ENCODE results near the gene GABRG3. TPM values are rescaled to one million over a fixed set of nuclear protein-coding genes. Genes with fewer than 3 reads are reported as not detected.

The GABRG3 gene
- 2.1 TPM for polyA plus RNA-seq (ENCODE audit: insufficient read length)
- long read RNA-seq, donor 1, partial matches to known transcripts: 0 of 1 reads
- long read RNA-seq, donor 1, other reads (novel, unspliced or antisense): 0 of 1 reads
- long read RNA-seq, donor 2, partial matches to known transcripts: 0 of 1 reads
- long read RNA-seq, donor 2, other reads (novel, unspliced or antisense): 0 of 1 reads
- long read RNA-seq, donor 3: 0 reads
- long read RNA-seq, donor 4: 0 reads
- long read RNA-seq, donor 5: 0 reads
- long read RNA-seq, donor 6, partial matches to known transcripts: 0 of 1 reads
- long read RNA-seq, donor 6, other reads (novel, unspliced or antisense): 0 of 1 reads
- long read RNA-seq, donor 7, partial matches to known transcripts: 0 of 2 reads
- long read RNA-seq, donor 7, other reads (novel, unspliced or antisense): 0 of 2 reads
- long read RNA-seq, donor 8, partial matches to known transcripts: 0 of 1 reads
- long read RNA-seq, donor 8, other reads (novel, unspliced or antisense): 0 of 1 reads

- DNase-seq: peak; percentile 44
Measured at GRCh38 chr15:26970712-26971210, at the start of gene GABRG3. Gene GABRG3, plus strand, starts transcription at chr15:26971181.

GRCh38 chr15:26921433-26921832 is 49.5 kb upstream of the GABRG3 start:
- no peak for DNase-seq

GRCh38 chr15:26926081-26926480 is 44.9 kb upstream of the GABRG3 start:
- DNase-seq: no peak

- no peak for DNase-seq
Measured at GRCh38 chr15:26928051-26928450, 42.9 kb upstream of the GABRG3 start.

DNA sequence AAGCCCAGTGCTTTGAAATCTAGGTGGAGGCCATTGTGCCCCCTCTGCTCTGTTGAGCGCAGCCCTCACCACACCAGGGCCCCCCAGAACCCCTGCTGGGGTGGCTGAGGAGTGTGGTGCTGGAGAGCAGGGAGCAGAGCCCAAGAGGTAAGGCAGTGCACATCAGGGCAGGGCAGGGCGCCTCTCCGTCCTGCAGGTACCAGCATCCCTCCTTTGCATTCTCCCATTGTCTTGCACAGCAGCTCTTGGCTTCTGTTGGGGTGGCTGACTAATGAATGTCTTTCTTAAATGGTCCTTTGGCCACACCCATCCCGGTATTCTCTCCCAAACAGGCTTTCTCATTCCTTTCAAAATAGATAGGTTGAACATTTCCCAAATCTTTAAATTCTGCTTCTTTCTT is 41.4 kb upstream of the GABRG3 start:
- no peak for DNase-seq

GRCh38 chr15:26934848-26935247 is 36.1 kb upstream of the GABRG3 start:
- DNase-seq: no peak

GRCh38 chr15:26935322-26935721 is 35.7 kb upstream of the GABRG3 start:
- DNase-seq: no peak

DNA sequence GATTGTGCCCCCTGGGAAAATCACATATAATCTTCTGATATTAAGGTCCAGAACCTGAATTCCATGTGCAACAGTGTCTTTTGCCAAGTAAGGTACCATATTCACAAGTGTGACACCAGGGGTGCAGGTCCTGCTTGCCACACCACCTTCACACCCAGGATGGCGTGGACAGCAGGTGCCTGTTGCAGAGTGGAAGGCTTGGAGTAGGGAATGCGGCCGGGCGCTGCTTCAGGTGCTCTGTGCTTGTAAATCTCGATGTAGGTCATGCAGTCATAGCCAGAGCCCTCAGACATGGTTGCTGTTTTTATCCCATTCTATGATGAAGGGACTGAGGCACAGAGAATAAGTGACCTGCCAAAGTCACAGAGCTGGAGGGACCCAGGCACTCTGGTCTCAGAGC is 34.5 kb upstream of the GABRG3 start:
- no peak for DNase-seq

GRCh38 chr15:26937134-26937533 is 33.8 kb upstream of the GABRG3 start:
- no peak for DNase-seq

DNA sequence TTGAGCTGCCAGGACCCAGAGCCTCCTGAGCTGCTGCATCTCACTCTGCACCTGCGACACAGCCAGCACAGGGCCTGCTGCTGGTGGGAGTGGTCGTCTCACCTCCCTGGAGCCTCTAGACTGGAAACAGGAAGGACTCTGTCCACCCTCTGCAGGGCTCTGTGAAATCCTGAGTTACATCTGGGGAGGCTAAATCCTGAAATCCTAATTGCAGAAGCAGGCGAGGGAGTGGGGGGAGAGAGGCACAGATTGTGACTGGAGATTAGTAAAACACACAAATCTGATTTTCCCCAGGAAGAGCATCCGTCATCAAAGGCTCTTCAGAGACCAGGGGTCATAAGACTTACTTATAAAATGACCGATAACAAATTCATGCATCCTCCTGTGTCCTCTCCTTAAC is 31.6 kb upstream of the GABRG3 start:
- DNase-seq: no peak

GRCh38 chr15:26941489-26941888 is 29.5 kb upstream of the GABRG3 start:
- DNase-seq: no peak

DNA sequence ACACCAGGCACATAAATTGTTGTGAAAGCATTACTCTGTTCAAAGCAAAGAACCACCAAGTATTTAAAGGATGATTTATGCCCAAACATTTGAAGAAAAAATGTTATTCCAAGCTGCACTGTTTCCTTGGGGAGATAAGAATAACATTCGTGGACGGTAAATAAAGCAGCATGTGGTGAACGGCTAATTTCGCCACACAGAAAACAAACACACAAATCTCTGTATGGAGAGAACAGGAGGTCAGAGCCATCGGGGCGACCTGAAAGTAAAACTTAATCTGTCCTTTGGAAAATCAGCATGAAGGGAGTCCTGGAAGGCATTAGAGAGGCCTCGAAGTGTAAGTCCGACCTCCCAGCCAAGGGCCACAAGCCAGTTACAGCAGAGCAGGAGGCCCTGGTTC is 27.1 kb upstream of the GABRG3 start:
- peak; percentile 24 for DNase-seq

GRCh38 chr15:26945046-26945445 is 25.9 kb upstream of the GABRG3 start:
- DNase-seq: no peak

GRCh38 chr15:26950001-26950400 is 21.0 kb upstream of the GABRG3 start:
- DNase-seq: no peak

DNA sequence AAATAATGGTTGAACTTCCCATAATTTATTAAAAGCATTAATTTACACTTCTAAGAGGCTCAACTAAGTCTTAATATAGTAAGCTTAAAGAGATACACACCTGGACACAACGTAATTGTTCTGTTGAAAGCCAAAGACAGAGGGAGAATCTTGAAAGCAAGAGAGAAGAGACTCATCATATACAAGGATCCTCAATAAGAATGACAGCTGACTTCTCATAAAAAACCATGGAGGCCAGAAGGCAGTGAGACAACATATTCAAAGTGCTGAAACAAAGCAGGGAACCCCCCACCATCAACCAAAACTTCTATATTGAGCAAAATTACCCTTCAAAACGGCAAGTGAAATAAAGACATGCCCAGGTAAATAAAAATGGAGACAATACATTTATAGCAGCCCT is 16.6 kb upstream of the GABRG3 start:
- no peak for DNase-seq

DNA sequence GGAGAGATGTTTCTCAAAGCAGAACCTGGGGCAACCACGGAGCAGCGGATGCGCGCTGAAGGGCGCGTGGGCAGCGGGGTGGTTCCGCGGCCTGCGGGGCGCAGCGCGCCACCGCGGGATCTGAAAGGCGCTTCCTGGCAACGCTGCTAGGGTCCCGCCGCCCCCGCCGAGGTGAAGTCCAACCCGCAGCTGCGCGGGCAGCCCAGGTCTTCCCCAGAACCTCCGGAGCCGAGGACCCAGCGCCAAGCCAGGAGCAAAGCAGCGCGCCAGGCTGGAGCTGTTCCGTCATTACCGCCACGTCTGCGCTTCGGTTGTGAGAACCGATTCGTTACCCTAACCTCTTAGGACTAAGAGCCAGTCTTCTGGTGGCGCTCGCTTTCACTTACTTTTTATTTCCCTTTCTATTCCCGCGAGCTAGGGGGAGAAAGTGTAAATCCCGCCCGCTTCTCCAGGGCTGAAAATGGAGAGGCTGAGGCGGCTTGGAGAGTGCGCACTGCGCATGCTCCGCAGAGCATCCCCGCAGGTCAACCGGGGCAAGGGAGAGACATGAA is 3.2 kb upstream of the GABRG3 start:
- DNase-seq: peak; percentile 51

DNA sequence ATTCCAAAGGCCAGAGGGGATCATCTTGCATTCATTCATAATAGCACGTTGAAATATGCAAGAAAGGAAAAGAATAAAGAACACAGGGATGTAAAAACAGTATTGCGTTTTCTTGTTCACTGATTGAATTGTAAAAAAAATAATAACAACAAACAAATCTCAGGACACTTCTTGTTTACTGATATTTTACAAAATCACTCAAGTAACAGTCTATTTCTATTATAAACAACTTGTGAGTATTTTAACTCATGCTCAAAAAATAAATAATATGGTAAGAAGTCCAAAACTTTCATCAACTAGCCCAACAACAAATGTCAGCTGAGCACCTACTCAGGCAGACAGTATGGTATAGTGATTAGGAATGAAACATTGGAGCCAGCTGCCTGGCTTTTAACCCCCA is 2.2 kb upstream of the GABRG3 start:
- DNase-seq: no peak

GRCh38 chr15:26971271-26972018 is 464 bp downstream of the GABRG3 start:
- peak; percentile 11 for DNase-seq

DNA sequence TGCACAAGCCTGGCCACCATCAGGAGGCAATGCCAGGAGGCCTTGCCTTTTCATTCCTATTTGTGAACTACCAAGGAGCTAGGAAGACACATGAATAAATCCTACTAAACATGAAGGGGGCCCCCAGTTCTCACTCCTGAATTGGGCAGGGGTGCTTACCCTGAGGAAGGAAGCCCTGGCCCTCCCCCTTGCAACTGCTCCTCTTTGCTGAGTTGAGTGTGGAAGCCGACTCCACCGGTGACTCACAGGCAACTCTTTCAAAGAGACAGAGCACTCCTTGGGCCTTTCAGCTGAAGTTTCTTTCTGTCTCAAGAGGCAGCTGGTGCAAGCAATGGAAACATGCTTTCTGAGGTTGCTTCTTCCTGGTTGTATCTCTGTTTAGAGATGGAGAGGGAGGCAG is 1.7 kb downstream of the GABRG3 start:
- no peak for DNase-seq

- peak; percentile 40 for DNase-seq
Measured at GRCh38 chr15:26974120-26974780, 3.3 kb downstream of the GABRG3 start.

- DNase-seq: no peak
Measured at GRCh38 chr15:26981492-26981891, 10.5 kb downstream of the GABRG3 start.

DNA sequence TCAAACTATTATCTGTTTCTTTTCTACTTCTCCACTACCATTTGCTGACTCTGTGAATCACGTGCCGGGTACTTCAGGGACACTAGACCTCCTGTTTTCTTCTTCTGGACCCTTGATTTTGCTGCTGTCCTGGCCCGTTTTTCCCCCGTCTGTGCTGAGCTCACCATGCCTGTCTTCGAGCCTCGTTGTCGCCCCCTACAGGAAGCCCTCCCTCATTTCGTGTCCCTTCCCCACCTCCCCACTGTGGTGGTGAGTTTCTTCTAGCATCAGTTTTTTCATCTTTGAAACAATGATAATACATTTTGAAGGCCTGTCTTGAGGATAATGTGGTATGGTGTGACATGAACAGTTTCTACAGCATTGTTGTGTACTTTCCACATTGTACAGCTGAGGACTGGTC is 12.8 kb downstream of the GABRG3 start:
- DNase-seq: no peak
